ENCODE data around the gene ZNF14.

The ZNF14 gene

DNA sequence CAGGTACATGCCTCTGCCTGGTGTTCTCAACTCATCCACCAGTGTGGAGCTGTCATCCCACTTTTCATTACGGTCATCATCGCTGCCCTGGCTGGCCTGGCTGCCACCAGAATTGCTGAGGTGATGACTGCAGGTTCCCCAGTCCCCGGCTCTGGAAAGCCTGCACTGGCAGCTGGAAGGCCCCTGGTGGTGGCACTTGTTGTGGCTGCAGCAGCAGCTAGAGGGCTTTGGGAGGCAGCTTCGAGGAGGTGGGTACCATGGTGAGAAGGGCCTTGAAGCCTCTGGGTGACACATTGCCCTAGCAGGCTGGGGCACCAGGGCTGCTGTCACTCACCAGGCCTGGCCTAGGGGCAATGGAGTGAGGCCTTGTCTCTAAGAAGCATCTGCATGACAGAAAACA lies 25.3 kb upstream of the ZNF14 start:
- DNase-seq (ENCODE audit: low read depth): no peak
- TF ChIP-seq, protein P1, sequence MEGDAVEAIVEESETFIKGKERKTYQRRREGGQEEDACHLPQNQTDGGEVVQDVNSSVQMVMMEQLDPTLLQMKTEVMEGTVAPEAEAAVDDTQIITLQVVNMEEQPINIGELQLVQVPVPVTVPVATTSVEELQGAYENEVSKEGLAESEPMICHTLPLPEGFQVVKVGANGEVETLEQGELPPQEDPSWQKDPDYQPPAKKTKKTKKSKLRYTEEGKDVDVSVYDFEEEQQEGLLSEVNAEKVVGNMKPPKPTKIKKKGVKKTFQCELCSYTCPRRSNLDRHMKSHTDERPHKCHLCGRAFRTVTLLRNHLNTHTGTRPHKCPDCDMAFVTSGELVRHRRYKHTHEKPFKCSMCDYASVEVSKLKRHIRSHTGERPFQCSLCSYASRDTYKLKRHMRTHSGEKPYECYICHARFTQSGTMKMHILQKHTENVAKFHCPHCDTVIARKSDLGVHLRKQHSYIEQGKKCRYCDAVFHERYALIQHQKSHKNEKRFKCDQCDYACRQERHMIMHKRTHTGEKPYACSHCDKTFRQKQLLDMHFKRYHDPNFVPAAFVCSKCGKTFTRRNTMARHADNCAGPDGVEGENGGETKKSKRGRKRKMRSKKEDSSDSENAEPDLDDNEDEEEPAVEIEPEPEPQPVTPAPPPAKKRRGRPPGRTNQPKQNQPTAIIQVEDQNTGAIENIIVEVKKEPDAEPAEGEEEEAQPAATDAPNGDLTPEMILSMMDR (conservative IDR thresholded peaks at IDR 0.05; ENCODE audit: low read depth, low read length): no peak
- no peak overlapping the region for H3K4me3 ChIP-seq (ENCODE audit: low read length)

DNA sequence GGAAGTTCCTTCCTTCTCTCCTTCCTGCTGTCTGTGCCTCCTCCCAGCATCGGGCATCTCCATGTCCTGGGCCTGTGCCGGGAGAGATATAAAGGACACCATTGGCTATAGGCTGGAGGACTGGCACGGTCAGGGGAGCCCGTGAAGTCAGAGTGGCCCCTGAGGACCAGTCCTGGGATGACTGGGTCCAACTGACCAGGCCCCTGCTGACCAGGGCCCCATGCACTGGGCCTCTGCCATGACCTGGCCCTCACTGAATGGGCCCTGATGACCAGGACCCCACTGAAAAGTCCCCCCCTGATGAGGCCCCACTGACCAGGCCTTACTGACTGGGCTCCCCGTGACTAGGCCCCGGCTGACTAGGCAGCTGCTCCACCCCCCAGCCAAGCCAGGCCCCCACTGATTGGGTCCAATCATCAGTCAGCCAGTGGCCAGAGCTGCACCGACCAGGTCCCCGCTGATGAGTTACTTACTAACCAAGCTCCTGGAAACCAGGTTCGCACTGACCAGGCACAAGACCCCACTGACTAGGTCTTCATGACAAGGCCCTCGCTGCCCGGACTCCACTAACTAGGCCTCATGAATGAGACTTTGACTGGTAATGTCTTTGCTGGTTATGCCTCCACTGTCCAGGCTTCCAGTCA lies 20.0 kb upstream of the ZNF14 start:
- no peak overlapping the region for H3K4me3 ChIP-seq (ENCODE audit: low read length)
- TF ChIP-seq, protein P1 (conservative IDR thresholded peaks at IDR 0.05; ENCODE audit: low read depth, low read length): no peak
- DNase-seq (ENCODE audit: low read depth): no peak

GRCh38 chr19:19751846-19752245 lies 18.9 kb upstream of the ZNF14 start:
- H3K4me3 ChIP-seq (ENCODE audit: low read length): no peak overlapping the region
- TF ChIP-seq, protein P1 (conservative IDR thresholded peaks at IDR 0.05; ENCODE audit: low read depth, low read length): no peak
- no peak for DNase-seq (ENCODE audit: low read depth)

GRCh38 chr19:19750842-19751790 lies 18.2 kb upstream of the ZNF14 start:
- no peak for DNase-seq (ENCODE audit: low read depth)
- no peak overlapping the region for H3K4me3 ChIP-seq (ENCODE audit: low read length)
- TF ChIP-seq, protein P1 (conservative IDR thresholded peaks at IDR 0.05; ENCODE audit: low read depth, low read length): no peak

GRCh38 chr19:19749908-19750841 lies 17.3 kb upstream of the ZNF14 start:
- DNase-seq (ENCODE audit: low read depth): no peak

More at GRCh38 chr19:19749908-19750841, 17.3 kb upstream of the ZNF14 start:
- no peak overlapping the region for H3K4me3 ChIP-seq (ENCODE audit: low read length)
- TF ChIP-seq, protein P1 (conservative IDR thresholded peaks at IDR 0.05; ENCODE audit: low read depth, low read length): no peak

All from retinal pigment epithelial cell (primary cell).